ENCODE measurements around the gene WNT7A.

DNA sequence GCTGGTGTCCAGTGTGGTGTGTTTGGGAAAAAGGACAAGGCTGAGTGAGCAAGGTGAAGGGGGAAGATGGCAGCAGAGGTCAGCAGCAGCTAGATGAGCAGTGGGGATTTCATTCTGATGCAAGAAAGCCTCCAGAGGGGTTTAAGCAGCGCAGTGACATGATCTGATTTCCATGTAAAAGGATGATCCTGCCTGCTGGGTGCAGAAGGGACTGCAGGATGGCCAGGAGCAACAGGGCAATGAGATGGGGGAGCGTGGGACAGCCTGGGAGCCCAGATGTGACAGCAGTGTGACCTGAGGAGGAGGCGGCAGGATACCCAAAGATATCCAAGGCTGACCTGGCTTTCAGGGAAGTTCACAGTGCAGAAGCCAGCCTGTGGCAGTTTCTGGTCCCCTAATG, 6.1 kb downstream of the WNT7A start:
- TF ChIP-seq, protein P1, sequence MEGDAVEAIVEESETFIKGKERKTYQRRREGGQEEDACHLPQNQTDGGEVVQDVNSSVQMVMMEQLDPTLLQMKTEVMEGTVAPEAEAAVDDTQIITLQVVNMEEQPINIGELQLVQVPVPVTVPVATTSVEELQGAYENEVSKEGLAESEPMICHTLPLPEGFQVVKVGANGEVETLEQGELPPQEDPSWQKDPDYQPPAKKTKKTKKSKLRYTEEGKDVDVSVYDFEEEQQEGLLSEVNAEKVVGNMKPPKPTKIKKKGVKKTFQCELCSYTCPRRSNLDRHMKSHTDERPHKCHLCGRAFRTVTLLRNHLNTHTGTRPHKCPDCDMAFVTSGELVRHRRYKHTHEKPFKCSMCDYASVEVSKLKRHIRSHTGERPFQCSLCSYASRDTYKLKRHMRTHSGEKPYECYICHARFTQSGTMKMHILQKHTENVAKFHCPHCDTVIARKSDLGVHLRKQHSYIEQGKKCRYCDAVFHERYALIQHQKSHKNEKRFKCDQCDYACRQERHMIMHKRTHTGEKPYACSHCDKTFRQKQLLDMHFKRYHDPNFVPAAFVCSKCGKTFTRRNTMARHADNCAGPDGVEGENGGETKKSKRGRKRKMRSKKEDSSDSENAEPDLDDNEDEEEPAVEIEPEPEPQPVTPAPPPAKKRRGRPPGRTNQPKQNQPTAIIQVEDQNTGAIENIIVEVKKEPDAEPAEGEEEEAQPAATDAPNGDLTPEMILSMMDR (IDR thresholded peaks at IDR 0.05), result no peak
- TF ChIP-seq POLR2A (IDR thresholded peaks at IDR 0.05), result no peak
